Pancreas (tissue), 10 donors: ENCODE data around the gene UPP2. TPM values are rescaled to one million over a fixed set of nuclear protein-coding genes. Genes with fewer than 3 reads are reported as not detected.
A peak's percentile ranks its signal among the peaks of the same experiment; 100 is the strongest.

Source experiments
- ATAC-seq, 4 donors: fragments of 200-7000 bp; cut with Tn5 transposase; one replicate each; pipeline versions ENCODE4 v1.8.0 to v1.9.1; 2020; ENCODE audit warnings: mild to moderate bottlenecking in 4 of 4, moderate library complexity in 4 of 4
- DNase-seq, 6 donors: peaks; one replicate each; pipeline ENCODE4 v3.0.0-alpha.2; 2020
- FAIRE-seq: peaks from 2 replicates; lab custom pipeline; 2012; peaks lifted over from hg19 to GRCh38; lab: Jason Lieb, UNC
- H3K27ac ChIP-seq, 4 donors: fragments of 200-600 bp; sonication (generic); 1 replicate in 3 of 4; 2 replicates in 1 of 4; pipeline versions ENCODE4 v1.5.0 to v1.8.0; 2020
- H3K27me3 ChIP-seq, 4 donors: fragments of 200-600 bp; one replicate each; pipeline ENCODE4 v1.8.0; 2021
- H3K36me3 ChIP-seq, 3 donors: fragments of 200-600 bp; sonication (generic) in 1 of 3; one replicate each; pipeline versions ENCODE4 v1.5.0 to v1.8.0; 2020 to 2021
- H3K4me1 ChIP-seq, 3 donors: fragments of 200-600 bp; one replicate each; pipeline ENCODE4 v1.8.0; 2021
- H3K4me3 ChIP-seq, 4 donors: fragments of 200-600 bp; sonication (generic) in 2 of 4; one replicate each; pipeline versions ENCODE4 v1.5.0 to v1.8.0; 2020 to 2021
- H3K9me3 ChIP-seq, 4 donors: fragments of 200-600 bp; one replicate each; pipeline ENCODE4 v1.8.0; 2021
- CTCF ChIP-seq, 4 donors: fragments of 200-600 bp; sonication (generic) in 3 of 4; IDR thresholded peaks; one replicate each; pipeline versions ENCODE4 v1.5.0 to v1.8.0; 2021; ENCODE audit warnings: antibody characterized with exemption in 4 of 4
- whole genome bisulfite sequencing, 2 donors: extraction: QIAGEN DNeasy Blood & Tissue Kit; methylation state at CpG; one replicate each; pipeline ENCODE4 v1.1.7; 2013; 5-methylcytosine and 5-hydroxymethylcytosine counted together
- intact Hi-C, 3 donors: fragments of 100-400 bp; cut with DNase I; formaldehyde crosslinking; loops; one replicate each; pipeline versions ENCODE4 v1.11.1 to v1.14.2; 2022
- polyA plus RNA-seq, 2 donors: library from polyadenylated mRNA; stranded (reverse); fragments of 200-250 nt; gene quantifications; one replicate each; pipeline ENCODE4 v1.2.3, GENCODE V29; 2013
- total RNA-seq, 6 donors: library from RNA; stranded (reverse); fragmentation: NEBNext Ultra II Directional in 4 of 6; extraction: Animal tissue kit (Norgen Biotek cat#: 25700) in 4 of 6; gene quantifications; one replicate each; pipeline versions ENCODE4 v1.2.1 to v1.2.4, GENCODE V29; 2021 to 2023
- donor health status: healthy with polysubstance abuse.
- donor health status: DM: no; HTN: no; CAD: no; lungs with moderate emphysema.
- donor health status: DM: no; HTN: no; CAD: no.
- donor health status: control.
- donor health status: control.
- donor health status: Bipolar disorder and iron deficiency.
- donor health status: DM: yes; HTN: yes; CAD: no.
- donor health status: DM: no; HTN: no; CAD: no.
- donor health status: DM: no; HTN: no; CAD: no.
- donor health status: DM: yes; HTN: yes; CAD: no.

UPP2 gene
- total and polyA plus RNA-seq, 8 donors = not detected

- WGBS, 2 donors = 25 to 26% methylated on average over 7 of the region's 7 CpGs
- peak; percentile 56 to 75 (median 74) for ATAC-seq
- no peak for TF ChIP-seq CTCF (IDR thresholded peaks at IDR 0.05)
- H3K36me3 ChIP-seq = no peaks in the 10 kb centered on the region
- H3K9me3 ChIP-seq = no peaks in the 10 kb centered on the region
- H3K4me3 ChIP-seq = peak overlapping the region in 1 of 4 donors; percentile 12
- peak overlapping the region in 2 of 4 donors; percentile 67 to 69 for H3K27ac ChIP-seq
- intact Hi-C loops = no loop called here
- no peak for FAIRE-seq
- H3K4me1 ChIP-seq = peaks cover 22 to 41% (median 35%) of the 10 kb centered on the region in 3 donors
- DNase-seq = peak in 3 of 6 donors; percentile 18 to 48 (median 26)
- no peaks in the 10 kb centered on the region for H3K27me3 ChIP-seq
Measured at GRCh38 chr2:158131919-158132566, 30.4 kb downstream of the UPP2 start.

GRCh38 chr2:158134055-158134454 lies 32.4 kb downstream of the UPP2 start:
- no peak for ATAC-seq
- no peak for TF ChIP-seq CTCF (IDR thresholded peaks at IDR 0.05)
- H3K27me3 ChIP-seq = no peaks in the 10 kb centered on the region
- 32 to 43% methylated on average over 4 of the region's 4 CpGs for WGBS, 2 donors
- intact Hi-C loops = no loop called here
- H3K4me3 ChIP-seq = no peak overlapping the region
- no peak overlapping the region for H3K27ac ChIP-seq
- no peaks in the 10 kb centered on the region for H3K9me3 ChIP-seq
- peaks cover 16 to 22% (median 18%) of the 10 kb centered on the region in 3 donors for H3K4me1 ChIP-seq
- FAIRE-seq = no peak
- no peaks in the 10 kb centered on the region for H3K36me3 ChIP-seq
- no peak for DNase-seq

GRCh38 chr2:158134655-158135054 lies 33.0 kb downstream of the UPP2 start:
- no peak for FAIRE-seq
- ATAC-seq = no peak
- 59 to 65% methylated on average over 6 of the region's 6 CpGs for WGBS, 2 donors
- Histone ChIP-seq H3K36me3 (no peaks in the 10 kb centered on the region), H3K27ac (no peak overlapping the region), H3K9me3 (no peaks in the 10 kb centered on the region), H3K4me3 (no peak overlapping the region), H3K4me1 (peaks cover 14 to 22% (median 16%) of the 10 kb centered on the region in 3 donors), H3K27me3 (no peaks in the 10 kb centered on the region)
- no peak for TF ChIP-seq CTCF (IDR thresholded peaks at IDR 0.05)
- intact Hi-C loops = no loop called here
- no peak for DNase-seq

GRCh38 chr2:158135096-158135495 lies 33.4 kb downstream of the UPP2 start:
- no peaks in the 10 kb centered on the region for H3K27me3 ChIP-seq
- FAIRE-seq (no peak), DNase-seq (no peak), ATAC-seq (no peak)
- H3K4me1 ChIP-seq = peaks cover 14 to 22% (median 16%) of the 10 kb centered on the region in 3 donors
- WGBS, 2 donors = 93 to 96% methylated on average over 1 of the region's 1 CpG
- no peak overlapping the region for H3K4me3 ChIP-seq
- no peaks in the 10 kb centered on the region for H3K36me3 ChIP-seq
- no peak overlapping the region for H3K27ac ChIP-seq
- no peak for TF ChIP-seq CTCF (IDR thresholded peaks at IDR 0.05)
- intact Hi-C loops = no loop called here
- H3K9me3 ChIP-seq = no peaks in the 10 kb centered on the region

- no peaks in the 10 kb centered on the region for H3K4me1 ChIP-seq
- H3K36me3 ChIP-seq = no peaks in the 10 kb centered on the region
- intact Hi-C loops = no loop called here
- H3K9me3 ChIP-seq = no peaks in the 10 kb centered on the region
- no peak overlapping the region for H3K4me3 ChIP-seq
- ATAC-seq (no peak), FAIRE-seq (no peak), DNase-seq (no peak)
- no peak for TF ChIP-seq CTCF (IDR thresholded peaks at IDR 0.05)
- no peaks in the 10 kb centered on the region for H3K27me3 ChIP-seq
- WGBS, 2 donors = 65 to 69% methylated on average over 5 of the region's 5 CpGs
- no peak overlapping the region for H3K27ac ChIP-seq
Measured at GRCh38 chr2:158138255-158138654, 36.6 kb downstream of the UPP2 start.
